HG02623 (cell line): Measurements from ENCODE around the gene SLC25A1.

Source experiments
- ATAC-seq: cut with Tn5 transposase; IDR thresholded peaks from one replicate; pipeline ENCODE4 v1.9.1; 2021; ENCODE audit warnings: moderate library complexity; ENCODE audit not compliant: unreplicated experiment

The SLC25A1 gene

DNA sequence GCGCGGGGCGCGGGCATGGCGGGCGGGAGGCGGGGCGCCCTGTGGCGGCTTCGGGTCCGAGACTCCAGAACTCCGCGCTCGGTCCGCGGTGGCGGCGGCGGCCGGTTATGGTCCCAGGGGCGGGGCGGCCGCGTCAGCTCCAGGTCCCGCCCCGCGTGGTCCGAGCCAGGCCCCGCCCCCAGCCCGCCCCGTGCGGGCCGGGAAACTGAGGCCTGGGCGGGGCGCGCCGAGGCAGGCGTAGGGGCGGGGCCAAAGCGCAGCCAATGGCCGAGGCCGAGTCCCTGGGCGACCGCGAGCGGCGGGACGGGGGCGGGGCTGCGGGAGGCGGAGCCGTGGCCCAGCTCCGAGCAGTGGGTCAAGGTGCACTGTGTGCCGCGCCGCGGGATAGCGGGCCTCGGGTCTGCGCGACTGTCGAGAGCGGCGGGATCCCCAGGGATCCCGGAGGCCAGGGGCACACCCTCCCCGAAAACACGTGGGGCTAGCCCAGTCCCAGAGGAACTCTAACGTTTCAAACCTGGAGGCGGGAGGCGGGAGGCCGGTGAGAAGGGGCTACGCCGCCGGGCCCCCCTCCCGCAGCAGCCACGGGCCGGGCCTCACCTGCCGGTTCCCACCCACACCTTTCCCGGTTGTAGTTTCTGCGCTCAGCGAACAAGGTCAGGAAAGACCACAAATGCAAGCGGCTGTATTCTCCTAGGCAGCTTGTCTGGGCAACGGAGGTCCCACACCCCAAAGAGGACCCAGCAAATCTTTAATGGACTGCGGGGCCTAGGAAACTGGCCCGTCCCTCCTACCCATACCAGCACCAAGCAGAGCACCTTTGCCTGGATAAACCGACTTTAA lies at the start of gene SLC25A1:
Gene SLC25A1, minus strand, starts transcription at position 80 of the 840 bp plus-strand sequence. Its CDS starts 63 bp downstream, at position 17.
- peak; percentile 62 for ATAC-seq

DNA sequence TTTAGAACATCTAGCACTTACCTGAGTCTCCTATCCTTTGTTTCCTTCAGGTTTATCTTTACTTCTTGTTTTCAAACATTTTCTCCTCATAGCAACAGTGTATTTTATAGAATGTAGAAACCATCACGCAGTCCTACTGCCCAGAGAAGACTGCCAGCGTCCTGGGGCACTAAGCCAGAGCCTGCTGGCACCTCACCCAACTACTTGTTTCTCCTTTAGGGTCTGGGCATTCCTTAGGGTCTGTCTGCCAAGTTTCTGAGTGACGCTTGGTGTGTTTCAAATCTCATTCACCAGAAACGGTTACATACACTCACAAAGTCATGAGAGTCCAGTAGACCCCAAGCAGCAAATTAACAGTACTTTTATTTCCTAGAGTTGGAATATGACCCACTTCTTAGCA lies 49.6 kb upstream of the SLC25A1 start:
- no peak for ATAC-seq

DNA sequence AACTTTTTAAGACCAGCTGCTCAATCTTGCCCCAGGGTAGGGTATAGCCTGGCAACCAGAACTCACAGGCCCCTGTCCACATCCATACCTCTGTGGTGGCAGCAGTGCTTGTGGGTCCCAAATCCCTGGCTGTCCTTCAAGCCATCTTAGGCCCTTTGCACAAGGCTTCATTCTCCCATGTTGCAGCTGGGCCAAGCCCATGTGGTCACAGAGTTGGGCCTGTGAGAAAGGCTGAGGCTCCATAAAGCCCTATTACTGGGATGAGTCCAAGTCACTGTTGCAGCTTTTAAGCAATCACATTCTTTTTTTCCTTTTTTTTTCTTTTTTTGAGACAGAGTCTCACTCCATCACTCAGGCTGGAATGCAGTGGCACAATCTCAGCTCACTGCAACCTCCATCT lies 47.9 kb upstream of the SLC25A1 start:
- no peak for ATAC-seq

DNA sequence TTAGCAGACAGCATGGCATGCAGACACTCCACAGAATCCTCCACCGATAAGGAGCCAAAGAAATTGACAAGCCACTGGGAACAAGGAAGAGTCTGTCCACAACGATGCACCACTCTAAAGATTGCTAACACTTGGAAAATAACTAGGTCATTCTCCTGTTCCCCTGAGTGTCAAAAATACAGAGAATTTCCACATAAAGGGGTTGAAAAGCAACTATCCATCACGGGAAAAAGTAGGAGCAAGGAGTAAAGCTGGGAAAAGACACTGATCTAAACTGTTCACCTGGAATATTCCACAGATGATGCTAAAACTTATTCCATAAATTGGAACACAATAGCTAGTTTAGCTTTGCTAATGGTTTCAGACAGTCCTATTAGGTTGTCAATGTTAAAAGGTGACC lies 47.0 kb upstream of the SLC25A1 start:
- ATAC-seq, result no peak

DNA sequence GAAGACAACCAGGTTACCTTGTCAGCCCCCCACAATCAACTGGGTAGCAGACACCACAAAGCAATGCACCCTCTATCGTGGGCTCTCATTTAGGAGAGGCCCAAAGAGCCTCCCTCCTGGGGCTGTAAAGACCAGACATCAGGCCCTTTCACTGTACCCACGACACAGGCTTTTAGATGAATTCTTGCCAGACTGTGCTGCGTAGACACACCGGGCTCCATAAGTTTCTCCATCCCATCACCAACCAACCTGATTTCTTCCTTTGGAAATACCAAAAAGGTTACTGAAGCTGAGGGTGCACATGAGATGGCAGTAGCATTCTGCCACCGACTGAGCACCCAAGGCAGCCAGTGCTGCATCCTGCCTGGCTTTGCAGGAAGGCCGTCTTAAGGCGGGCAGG lies 46.4 kb upstream of the SLC25A1 start:
- ATAC-seq, result no peak

DNA sequence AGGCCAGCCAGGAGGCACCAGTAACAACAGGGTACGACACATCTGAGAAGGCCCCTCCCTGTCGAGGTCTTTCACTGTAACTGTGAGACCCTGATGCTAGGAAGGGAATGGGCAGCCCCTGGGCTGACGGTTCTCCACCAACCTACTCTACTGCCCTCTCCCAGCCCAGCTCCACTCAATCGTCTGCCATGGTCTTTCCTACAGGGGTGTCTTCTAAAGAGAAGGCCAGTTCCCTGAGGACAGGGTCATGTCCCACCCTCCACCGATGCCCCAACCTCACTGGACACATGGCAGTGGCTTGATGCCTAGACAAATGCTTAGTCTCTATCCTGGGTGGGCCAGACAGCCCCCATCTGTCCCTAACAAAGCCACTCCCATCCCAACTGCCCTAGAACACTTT lies 46.0 kb upstream of the SLC25A1 start:
- ATAC-seq, result no peak

DNA sequence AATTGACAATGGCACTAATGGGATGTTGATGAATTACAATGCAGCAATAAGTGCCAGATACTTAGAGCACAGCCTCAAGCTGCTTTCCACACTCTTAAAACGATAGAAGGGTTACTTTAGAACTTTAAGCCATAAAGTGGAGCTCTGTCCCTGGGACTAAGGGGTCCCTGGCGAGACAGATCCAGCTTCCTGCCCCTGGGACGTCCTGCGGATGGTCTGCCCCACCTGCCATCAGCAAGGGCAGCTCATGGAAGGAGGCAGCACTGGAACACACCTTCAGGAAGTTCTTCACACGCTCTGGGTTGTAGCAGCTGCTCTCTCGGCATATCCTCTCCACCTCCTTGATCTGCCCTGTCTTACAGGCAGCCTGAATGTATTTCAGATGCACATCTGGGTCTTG lies 45.1 kb upstream of the SLC25A1 start:
- no peak for ATAC-seq

DNA sequence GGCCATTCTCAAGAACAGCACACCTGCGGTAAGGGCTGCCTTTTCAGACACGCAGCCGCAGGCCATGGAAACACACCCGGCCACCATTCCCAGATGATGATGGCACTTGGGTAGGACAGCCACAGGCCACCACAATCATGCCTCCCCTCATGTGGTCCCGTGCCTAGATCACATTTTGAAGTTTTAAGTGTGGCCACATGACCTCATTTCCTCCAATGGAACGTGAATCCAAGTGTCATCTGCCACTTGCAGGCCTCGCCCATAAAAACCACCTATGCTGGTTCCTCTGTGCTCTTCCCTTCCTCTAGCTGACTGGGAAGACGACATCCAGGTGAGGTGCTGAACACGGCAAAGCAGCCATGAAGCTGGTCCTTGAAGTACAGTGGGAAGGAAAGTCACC lies 44.6 kb upstream of the SLC25A1 start:
- ATAC-seq, result no peak

DNA sequence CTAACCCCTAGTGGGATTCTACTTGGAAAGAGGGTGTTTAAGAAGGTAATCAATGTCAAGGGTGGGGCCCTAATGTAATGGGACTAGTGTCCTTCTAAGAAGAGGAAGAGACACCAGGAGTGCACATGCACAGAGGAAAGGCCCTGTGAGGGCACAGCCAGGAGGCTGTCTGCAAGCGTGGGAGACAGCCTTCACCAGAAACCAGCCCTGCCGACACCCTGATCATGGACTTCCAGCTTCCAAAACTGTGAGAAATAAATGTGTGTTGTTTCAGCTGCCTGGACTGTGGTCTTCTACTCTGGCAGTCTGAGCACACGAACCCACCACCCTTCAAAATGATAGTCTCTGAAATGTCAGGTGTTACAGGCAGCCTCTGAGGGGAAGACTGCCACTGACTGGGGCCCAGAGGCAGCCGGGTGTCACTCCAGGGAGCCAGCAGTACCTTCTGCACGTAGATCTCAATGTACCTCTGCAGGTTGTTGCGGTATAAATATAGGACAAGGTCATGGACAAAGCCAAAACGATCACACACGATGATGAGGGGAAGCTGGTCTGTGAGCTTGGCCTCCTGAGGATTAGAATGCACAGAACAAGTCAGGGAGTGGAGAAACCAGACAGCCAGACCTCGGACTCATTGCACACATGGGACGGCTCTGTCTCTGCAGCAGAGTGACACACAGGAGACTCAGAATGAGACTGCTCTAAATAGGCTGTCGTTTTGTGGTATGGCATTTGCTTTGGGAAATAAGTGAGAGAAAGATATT lies 43.9 kb upstream of the SLC25A1 start:
- no peak for ATAC-seq

DNA sequence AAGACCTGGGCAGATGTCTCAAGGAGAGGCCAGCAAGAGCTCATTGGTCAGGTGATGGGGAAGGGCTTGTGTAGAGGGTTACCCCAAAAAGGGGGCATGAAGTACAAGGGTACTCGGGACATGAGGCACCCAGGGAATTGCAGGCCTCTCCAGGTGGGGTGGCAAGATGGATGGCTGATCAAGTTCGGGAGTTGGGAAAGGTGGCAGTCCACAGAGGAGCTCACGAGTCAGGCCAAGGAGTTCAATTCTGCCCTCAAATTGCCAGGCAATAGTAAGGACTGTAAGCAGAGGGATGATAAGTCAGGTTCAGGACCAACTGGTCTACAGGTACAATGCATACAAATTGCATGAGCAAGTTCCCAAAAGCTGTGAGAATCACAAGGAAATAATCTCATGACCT lies 42.3 kb upstream of the SLC25A1 start:
- no peak for ATAC-seq

DNA sequence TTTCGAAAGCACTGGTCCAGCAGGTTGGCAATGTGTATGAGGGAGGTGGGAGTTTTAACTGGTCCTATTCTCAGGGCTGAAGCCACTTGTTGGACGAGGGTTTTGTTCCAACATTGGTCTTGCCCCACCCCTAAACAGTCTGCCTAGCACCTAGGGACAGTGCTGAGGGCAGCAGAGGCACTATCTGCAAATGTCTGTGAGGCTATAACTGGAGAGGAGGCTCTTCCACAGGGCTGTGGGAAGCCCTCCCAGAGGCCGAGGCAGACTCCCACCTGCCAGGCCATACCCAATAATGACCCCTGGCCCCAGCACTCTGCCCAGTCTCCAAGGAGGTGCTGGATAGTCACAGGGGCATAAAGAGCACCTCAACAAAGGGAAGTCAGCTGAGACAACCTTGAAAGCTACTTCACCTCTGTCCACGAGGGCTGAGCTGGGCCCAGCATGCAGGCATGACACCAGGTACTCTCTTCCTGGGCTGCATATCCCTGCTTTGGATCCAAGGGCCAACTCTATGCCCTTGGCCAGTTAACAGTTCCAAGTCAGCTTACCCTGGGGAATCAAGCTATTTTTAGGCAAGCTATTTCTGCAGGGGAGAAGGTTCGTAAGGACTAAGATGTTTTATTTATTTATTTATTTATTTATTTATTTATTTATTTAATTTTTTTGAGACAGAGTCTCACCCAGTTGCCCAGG lies 40.2 kb upstream of the SLC25A1 start:
- ATAC-seq, result no peak

DNA sequence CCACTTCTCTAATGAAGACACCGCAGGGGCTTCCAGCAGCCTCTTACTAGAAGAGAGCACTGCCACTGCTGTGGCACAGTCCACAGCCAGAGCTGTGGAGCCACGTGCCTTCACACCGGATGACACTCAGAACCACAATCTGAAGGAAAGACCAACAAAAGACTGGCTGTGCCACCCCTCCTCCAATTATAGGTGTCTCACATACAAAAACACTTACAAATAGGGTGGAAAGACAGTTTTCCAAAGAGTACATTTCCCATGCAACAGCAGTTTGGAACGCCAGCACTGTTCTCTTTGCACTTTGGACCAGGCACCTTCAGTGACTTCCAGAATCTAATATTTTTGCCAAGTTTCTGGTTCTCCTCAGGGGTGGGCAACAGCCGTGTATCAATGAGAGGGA lies 38.0 kb upstream of the SLC25A1 start:
- no peak for ATAC-seq

DNA sequence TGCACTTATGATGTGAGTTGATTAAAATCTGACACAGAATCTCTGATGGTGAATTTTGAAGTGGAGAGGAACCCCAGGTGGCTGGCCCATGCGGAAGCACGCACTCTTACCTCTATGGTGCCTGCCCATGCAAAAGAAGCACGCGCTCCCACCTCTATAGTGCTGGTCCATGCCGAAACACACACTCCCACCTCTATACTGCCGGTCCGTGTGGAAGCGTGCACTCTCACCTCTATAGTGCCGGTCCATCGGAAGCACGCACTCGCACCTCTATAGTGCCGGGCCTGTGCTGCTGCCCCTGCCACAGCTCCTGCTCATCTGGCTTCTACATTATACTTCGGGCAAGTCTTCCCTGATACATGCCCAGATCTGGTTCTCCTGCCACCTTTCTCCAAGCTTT lies 36.8 kb upstream of the SLC25A1 start:
- no peak for ATAC-seq

DNA sequence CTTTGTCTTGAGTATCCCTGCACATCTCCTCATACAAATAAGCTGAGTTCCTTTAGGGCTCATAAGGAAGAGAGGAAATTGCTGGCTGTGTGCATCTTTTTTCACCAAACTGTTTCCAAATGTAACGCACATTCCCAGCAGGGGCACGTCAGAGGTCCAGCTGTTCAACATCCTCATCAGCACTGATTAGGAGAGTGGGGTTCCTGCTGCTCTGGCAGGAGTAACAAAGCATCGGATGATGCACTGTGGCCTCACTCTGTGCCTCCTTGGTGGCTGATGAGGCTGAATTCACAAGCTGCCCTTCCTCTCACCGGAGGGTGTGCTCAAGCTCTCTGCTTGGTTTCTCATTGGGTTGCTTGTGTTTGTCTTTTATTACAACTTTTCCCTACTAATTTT lies 35.5 kb upstream of the SLC25A1 start:
- no peak for ATAC-seq

DNA sequence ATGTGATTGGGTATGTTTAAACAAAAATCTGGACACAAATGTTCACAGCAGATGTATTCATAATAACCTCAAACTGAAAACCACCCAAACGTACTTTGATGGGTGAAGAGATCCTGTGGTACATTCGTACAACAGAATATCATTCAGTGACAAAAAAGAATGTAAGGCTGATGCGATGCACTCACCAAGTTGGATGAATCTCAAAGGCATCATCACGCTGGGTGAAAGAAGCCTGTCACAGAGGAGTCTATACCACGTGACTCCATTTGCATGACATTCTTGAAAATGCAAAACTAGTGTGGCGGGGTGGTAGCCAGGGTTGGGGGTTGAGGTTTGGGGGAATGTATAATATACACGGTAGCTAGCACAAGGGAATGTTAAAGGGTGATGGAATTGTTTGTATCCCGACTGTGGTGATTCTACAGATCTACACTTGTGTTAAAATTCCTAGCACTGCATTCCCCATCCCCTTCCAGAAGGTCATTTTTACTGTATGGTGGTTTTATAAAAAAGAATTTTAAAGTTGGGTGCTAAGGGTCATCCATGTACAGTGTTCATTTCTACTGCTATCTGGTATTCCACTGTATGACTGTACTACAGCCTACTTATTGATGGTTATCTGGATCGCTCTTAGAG lies 35.0 kb upstream of the SLC25A1 start:
- no peak for ATAC-seq

DNA sequence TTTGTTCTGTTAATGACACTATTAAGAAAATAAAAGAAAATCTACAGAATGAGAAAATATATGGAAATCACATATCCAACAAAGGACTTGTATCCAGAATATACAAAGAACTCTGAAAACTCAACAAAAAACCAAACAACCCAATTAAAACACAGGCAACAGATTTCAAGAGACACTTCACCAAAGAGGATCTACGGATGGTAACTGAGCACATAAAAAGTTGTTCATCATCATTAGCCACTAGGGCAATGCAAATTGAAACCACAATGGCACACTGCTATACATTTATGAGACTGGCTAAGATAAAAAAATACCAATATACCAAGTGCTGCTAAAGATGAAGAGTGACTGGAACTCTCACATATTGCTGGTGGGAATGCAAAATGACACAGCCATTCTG lies 34.5 kb upstream of the SLC25A1 start:
- ATAC-seq, result no peak

DNA sequence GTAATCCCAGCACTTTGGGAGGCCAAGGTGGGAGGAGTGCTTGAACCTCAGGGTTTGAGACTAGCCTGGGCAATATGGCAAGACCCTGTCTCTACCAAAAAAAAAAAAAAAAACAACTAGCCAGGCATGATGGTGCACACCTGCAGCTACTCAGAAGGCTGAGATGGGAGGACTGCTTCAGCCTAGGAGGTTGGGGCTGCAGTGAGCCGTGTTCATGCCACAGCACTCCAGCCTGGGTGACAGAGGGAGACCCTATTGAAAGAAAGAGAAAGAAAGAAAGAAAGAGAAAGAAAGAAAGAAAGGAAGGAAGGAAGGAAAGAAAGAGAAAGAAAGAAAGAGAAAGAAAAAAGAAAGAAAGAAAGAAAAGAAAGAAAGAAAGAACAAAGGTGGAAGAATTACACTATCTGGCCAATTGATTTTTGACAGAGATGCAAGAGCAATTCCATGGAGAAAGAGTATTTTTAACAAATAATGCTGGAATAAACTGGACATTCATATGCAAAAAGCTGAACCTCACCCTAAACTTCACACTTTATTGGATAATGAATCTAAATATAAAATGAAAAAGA lies 33.9 kb upstream of the SLC25A1 start:
- ATAC-seq, result no peak

DNA sequence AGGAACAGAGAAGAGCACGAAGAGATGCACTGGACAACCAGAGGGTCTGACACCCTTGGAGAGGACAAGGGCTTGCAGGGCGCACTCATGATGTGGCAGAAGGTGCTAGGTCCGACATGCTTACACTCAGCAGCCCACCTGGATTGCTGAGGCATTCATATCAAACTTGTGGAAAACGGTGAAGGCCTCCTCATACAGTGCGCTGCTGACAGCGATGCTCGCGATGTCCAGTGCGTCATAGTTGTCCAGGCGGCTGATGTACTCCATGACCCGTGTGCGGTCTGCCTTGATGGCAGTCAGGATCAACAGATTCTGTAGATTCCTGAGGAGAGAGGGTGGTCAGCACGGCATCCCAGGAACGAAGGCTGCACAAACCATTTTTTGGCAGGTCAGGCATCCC lies 31.7 kb upstream of the SLC25A1 start:
- ATAC-seq, result no peak

DNA sequence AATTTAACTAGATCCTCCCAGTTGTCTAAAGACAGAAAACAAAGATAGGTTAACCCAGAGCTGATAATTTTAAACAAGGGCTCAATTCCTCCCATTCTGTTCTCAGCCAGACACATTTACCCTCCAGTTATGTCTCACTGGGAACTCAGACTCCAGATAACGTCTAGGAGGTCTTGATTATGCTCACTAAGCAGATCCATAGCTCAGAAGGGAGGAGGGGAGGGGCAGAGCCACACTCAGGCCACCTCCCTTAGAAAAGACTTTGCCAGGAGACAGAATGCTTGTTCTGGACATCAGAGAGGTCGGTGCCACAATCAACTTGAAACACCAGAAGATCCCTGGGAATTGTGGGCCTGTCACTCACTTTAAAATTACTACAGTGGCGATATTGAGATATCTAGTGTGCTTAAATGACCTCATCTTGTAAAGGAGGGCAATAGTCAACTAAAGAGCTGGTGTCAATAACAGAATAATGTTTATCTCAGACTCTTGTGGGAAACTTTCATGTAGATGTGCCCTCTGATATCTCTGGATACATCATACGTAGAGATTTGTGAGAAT lies 29.8 kb upstream of the SLC25A1 start:
- no peak for ATAC-seq

DNA sequence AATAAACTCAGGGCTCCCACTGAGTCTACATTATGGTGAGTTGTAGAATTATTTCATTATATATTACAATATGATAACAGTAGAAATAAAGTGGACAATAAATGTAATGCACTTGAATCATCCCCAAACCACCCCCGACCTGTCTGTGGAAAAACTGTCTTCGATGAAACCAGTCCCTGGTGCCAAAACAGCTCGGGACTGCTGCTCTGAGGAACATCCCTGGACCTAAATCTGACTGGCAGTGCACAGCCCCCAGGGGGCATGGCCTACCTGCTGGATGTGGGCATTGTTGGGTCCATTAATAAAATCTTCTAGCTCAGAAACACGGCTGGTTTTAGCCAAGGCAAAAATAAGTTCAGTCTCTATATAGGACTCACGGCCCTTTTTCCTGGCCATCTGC lies 29.3 kb upstream of the SLC25A1 start:
- no peak for ATAC-seq

DNA sequence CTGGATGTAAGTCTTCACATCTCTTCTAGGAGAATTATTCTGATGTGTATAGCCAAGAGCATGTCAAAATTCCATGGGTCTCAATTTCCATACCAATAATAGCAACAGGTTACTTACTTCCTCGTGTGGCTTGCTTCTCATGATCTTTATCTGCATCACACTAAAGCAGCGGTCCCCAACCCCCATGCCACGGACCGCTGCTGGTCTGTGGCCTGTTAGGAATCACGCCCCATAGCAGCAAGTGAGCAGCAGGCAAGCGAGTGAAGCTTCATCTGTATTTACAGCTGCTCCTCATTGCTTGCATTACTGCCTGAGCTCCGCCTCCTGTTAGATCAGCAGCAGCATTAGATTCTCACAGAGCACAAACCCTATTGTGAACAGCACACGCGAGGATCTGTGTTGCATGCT lies 28.9 kb upstream of the SLC25A1 start:
- ATAC-seq, result no peak
